Aorta (tissue), 5 donors: Measurements from ENCODE around the gene VAT1. TPM values are rescaled to one million over a fixed set of nuclear protein-coding genes. Genes with fewer than 3 reads are reported as not detected.

Experiments used
- ATAC-seq: fragments of 200-7000 bp; cut with Tn5 transposase; one replicate; pipeline ENCODE4 v1.9.1; 2022; ENCODE audit warnings: moderate library complexity; ENCODE audit not compliant: low FRiP score
- DNase-seq, 2 donors: peaks; one replicate each; pipeline ENCODE4 v3.0.0-alpha.2; 2020
- H3K27ac ChIP-seq, 2 donors: one replicate each; pipeline ENCODE4 v1.5.1; 2013; ENCODE audit warnings: low read length in 2 of 2, mild to moderate bottlenecking in 2 of 2, moderate library complexity in 2 of 2, control low read depth in 1 of 2, inconsistent platforms in 1 of 2, low read depth in 1 of 2
- H3K27me3 ChIP-seq, 2 donors: one replicate each; pipeline ENCODE4 v1.6.1; 2013; ENCODE audit warnings: control low read depth in 1 of 2, low read length in 1 of 2, mild to moderate bottlenecking in 1 of 2, moderate library complexity in 1 of 2; ENCODE audit not compliant: insufficient read depth in 2 of 2, control insufficient read depth in 1 of 2
- H3K36me3 ChIP-seq, 2 donors: one replicate each; pipeline ENCODE4 v1.6.1; 2013; ENCODE audit warnings: control low read depth in 1 of 2, low read length in 1 of 2, mild to moderate bottlenecking in 1 of 2; ENCODE audit not compliant: insufficient read depth in 2 of 2, control insufficient read depth in 1 of 2
- H3K4me1 ChIP-seq, 2 donors: one replicate each; pipeline ENCODE4 v1.6.1; 2013; ENCODE audit warnings: low read length in 2 of 2, control low read depth in 1 of 2, mild to moderate bottlenecking in 1 of 2, moderate library complexity in 1 of 2; ENCODE audit not compliant: insufficient read depth in 2 of 2, control insufficient read depth in 1 of 2
- H3K4me3 ChIP-seq, 2 donors: one replicate each; pipeline ENCODE4 v1.5.1; 2013; ENCODE audit warnings: low read length in 2 of 2, control low read depth in 1 of 2, mild to moderate bottlenecking in 1 of 2
- H3K9me3 ChIP-seq: one replicate; pipeline ENCODE4 v1.6.1; 2013; ENCODE audit warnings: mild to moderate bottlenecking, low read length; ENCODE audit not compliant: control insufficient read depth
- WGBS, 2 donors: extraction: QIAGEN DNeasy Blood & Tissue Kit; methylation state at CpG; one replicate each; pipeline ENCODE4 v1.1.7; 2013; 5-methylcytosine and 5-hydroxymethylcytosine counted together
- intact Hi-C, 2 donors: fragments of 100-400 bp; cut with DNase I; formaldehyde crosslinking; loops; one replicate each; pipeline versions ENCODE4 v1.14.2 to v1.15.0; 2022
- polyA plus RNA-seq, 2 donors: library from polyadenylated mRNA; stranded (reverse); fragments of 200-250 nt; gene quantifications; one replicate each; pipeline ENCODE4 v1.2.3, GENCODE V29; 2013
- total RNA-seq, 2 donors: library from RNA; stranded (reverse); fragmentation: NEBNext Ultra II Directional; extraction: Animal tissue kit (Norgen Biotek cat#: 25700); gene quantifications; one replicate each; pipeline ENCODE4 v1.2.1, GENCODE V29; 2021
- donor health status: healthy with polysubstance abuse.
- donor health status: Bipolar disorder and iron deficiency.
- donor health status: DM: no; HTN: no; CAD: no.
- donor health status: DM: no; HTN: no; CAD: no.
- donor health status: DM: yes; HTN: yes; CAD: no.

Gene VAT1
- total and polyA plus RNA-seq, 4 donors: 55.7 to 241 (median 115) TPM

DNA sequence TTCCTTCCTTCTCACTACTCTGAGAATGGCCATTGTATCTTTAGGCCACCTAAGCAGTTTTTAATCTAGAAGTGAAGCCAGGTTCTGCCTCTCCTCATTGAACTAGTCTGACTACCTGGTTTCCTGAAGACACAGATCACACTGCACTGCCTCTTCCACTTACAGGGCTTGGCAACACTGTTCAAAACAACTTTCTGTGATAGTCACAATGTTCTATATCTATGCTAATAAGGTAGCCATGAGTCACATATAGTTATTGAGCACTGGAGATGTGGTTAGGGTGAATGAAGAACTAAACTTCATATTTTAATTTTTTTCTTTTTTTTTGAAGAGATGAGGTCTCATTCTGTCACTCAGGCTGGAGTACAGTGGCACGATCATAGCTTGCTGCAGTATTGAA lies 29.8 kb upstream of the VAT1 start:
- WGBS, 2 donors: 87 to 95% methylated on average over 1 of the region's 1 CpG
- Histone ChIP-seq H3K4me3 (no peak overlapping the region), H3K27me3 (no peaks in the 10 kb centered on the region), H3K9me3 (no peaks in the 10 kb centered on the region), H3K27ac (no peak overlapping the region), H3K36me3 (no peaks in the 10 kb centered on the region), H3K4me1 (no peaks in the 10 kb centered on the region)
- ATAC-seq (no peak), DNase-seq (no peak)
- intact Hi-C loops: no loop called here

- Histone ChIP-seq H3K27ac (no peak overlapping the region), H3K27me3 (no peaks in the 10 kb centered on the region), H3K9me3 (no peaks in the 10 kb centered on the region), H3K4me3 (no peak overlapping the region), H3K4me1 (no peaks in the 10 kb centered on the region), H3K36me3 (no peaks in the 10 kb centered on the region)
- 88 to 94% methylated on average over 4 of the region's 4 CpGs for WGBS, 2 donors
- ATAC-seq (no peak), DNase-seq (no peak)
- intact Hi-C loops: no loop called here
Observed at GRCh38 chr17:43044024-43044423, 21.8 kb upstream of the VAT1 start.

DNA sequence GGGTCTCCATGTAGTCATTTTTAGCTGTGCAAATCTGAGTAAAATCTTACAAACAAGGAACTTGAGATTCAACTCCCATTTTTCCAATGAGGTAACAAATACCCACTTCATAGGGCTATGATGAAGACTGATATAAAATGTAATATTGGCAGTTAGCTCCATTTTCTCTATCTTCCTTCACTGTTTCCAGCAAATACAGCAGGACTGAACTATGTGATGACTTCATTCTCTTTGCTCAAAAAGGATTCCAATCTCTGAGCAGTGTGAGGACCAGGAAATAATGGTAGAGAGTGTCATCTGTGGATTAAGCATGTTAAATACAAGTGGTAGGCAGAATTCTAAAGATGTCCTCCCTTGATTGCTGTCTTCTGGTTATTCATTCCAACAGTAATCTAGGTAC lies 21.1 kb upstream of the VAT1 start:
- H3K4me3 ChIP-seq: no peak overlapping the region
- no peaks in the 10 kb centered on the region for H3K9me3 ChIP-seq
- H3K36me3 ChIP-seq: no peaks in the 10 kb centered on the region
- ATAC-seq (no peak), DNase-seq (no peak)
- H3K27me3 ChIP-seq: no peaks in the 10 kb centered on the region
- H3K27ac ChIP-seq: no peak overlapping the region
- H3K4me1 ChIP-seq: no peaks in the 10 kb centered on the region
- intact Hi-C loops: no loop called here

DNA sequence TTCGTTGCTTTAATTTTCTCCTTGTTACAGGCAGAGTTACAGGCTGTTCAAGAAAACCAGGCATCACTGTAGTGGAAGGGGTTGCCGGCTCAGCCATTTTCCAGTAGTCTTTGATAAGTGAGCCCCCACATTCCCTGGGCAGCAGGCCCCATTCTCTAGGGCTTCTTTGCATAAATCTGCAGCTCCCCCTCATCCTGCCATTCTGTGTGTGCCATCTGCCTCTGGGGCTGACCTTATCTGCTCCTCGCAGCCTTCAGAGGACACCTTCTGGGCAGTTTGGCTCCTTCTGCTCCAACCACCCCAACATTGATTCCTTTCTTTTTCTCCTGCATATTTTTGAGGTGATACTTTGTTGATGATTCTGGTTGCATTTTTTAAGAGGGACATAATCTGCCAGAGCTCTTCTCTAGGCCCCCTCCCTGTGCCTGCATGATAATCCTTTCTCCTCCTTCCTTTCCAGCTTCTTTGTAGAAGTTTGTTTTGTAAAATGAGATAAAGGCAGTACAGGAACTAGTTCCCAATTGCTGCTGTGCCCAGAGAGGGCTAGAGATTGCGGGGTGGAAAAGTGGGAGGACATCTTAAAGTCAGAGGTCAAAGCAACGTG lies 19.9 kb upstream of the VAT1 start:
- no peak overlapping the region for H3K27ac ChIP-seq
- DNase-seq (no peak), ATAC-seq (no peak)
- no peaks in the 10 kb centered on the region for H3K36me3 ChIP-seq
- no peaks in the 10 kb centered on the region for H3K27me3 ChIP-seq
- no peak overlapping the region for H3K4me3 ChIP-seq
- WGBS, 2 donors: 75 to 79% methylated on average over 5 of the region's 5 CpGs
- H3K4me1 ChIP-seq: no peaks in the 10 kb centered on the region
- intact Hi-C loops: no loop called here
- H3K9me3 ChIP-seq: no peaks in the 10 kb centered on the region

DNA sequence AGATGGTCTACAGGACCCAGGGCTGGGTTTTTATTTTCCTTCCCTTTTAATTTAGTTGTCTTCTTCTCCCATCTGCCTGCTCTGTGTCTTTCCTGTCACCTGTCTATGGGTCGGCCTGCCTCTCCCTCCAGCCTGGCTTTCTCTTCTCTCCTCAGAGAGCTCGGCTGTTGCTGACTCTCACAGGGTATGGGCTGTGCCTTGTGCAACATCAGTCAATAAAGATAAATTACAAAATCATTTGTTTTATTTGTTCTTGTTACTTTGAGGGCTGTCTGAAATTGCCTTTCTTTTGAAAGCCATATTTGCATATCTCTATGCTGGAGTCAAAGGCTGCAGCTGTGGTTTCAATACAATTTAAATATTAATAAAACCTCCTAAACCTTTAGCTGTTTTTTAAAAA lies 18.5 kb upstream of the VAT1 start:
- Histone ChIP-seq H3K9me3 (no peaks in the 10 kb centered on the region), H3K4me3 (no peak overlapping the region), H3K27me3 (no peaks in the 10 kb centered on the region), H3K27ac (no peak overlapping the region), H3K36me3 (no peaks in the 10 kb centered on the region), H3K4me1 (no peaks in the 10 kb centered on the region)
- WGBS, 2 donors: 80 to 94% methylated on average over 2 of the region's 2 CpGs
- no peak for DNase-seq
- intact Hi-C loops: no loop called here
- no peak for ATAC-seq

- H3K4me1 ChIP-seq: no peaks in the 10 kb centered on the region
- no peaks in the 10 kb centered on the region for H3K27me3 ChIP-seq
- no peaks in the 10 kb centered on the region for H3K9me3 ChIP-seq
- no peak overlapping the region for H3K4me3 ChIP-seq
- ATAC-seq (no peak), DNase-seq (no peak)
- WGBS, 2 donors: 64 to 67% methylated on average over 2 of the region's 2 CpGs
- intact Hi-C loops: no loop called here
- no peak overlapping the region for H3K27ac ChIP-seq
- no peaks in the 10 kb centered on the region for H3K36me3 ChIP-seq
Observed at GRCh38 chr17:43039646-43040045, 17.5 kb upstream of the VAT1 start.

- H3K27me3 ChIP-seq: no peaks in the 10 kb centered on the region
- no peaks in the 10 kb centered on the region for H3K36me3 ChIP-seq
- H3K9me3 ChIP-seq: no peaks in the 10 kb centered on the region
- DNase-seq (no peak), ATAC-seq (no peak)
- WGBS, 2 donors: 67 to 76% methylated on average over 3 of the region's 3 CpGs
- no peak overlapping the region for H3K27ac ChIP-seq
- no peaks in the 10 kb centered on the region for H3K4me1 ChIP-seq
- H3K4me3 ChIP-seq: no peak overlapping the region
- intact Hi-C loops: no loop called here
Observed at GRCh38 chr17:43034894-43035293, 12.7 kb upstream of the VAT1 start.

DNA sequence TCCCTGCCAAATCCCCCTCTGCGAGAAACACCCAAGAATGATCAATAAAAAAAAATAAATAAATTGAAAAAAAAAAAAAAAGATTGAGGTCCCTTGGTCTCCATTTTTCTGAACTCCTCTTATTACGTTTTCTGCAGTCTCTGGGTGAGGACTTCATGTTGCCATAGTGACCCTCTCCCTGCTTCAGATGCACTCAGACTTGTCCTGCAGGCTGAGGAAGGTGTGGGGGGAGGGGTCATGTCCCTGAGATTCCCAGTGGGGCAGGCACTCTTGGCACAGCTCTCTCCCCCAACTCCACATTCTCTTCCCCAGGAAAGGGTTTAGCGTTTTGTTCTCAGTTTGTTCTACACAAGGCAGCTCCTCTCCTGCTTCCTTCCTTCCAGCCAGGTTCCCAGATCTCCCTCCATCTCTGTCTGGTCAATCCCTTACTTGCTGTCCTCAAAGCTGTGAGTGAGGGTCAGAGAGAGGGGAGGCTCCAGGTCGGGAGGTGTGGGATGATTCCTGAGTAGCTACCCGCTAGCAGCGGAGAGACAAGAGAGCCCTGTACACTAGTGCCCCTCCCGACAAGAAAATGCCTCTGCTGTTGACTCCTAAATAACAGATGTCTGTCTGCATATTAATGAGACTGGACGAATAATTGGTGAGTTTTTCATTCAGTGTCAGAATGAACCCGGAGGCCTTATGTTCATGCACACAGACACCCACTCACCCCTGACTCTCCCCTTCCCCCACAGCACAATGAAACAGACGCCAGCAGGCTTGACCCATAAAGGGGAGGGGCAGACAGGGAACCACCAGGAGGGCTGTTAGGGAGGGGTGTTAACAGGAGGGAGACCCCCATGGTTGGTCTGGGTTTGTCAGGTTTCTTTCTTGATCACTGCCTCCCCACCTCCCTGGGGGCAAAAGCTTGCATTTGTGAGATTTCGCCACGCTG lies 12.0 kb upstream of the VAT1 start:
- H3K27me3 ChIP-seq: no peaks in the 10 kb centered on the region
- WGBS, 2 donors: 46 to 54% methylated on average over 12 of the region's 12 CpGs

DNA sequence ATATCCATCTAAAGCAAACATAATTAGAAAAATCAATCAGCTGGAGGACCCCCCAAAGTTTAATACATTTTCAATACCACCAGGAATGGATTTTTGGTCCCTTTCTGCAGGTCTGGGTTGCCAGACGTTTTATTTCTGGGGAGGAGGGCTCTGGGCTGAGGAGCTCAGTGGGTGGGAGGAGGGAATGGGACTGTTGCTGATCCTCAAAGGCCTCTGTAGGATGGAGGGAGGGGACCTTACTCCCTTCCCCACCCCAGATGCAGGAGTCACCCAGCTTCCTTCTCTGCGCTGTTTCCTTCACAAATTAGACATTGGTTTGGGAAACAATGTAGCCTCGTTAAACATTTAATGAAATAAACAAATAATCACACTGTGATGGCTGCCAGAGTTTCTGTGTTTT lies 9.5 kb upstream of the VAT1 start:
- H3K4me3 ChIP-seq: no peak overlapping the region
- no peak overlapping the region for H3K27ac ChIP-seq
- no peaks in the 10 kb centered on the region for H3K36me3 ChIP-seq
- H3K9me3 ChIP-seq: no peaks in the 10 kb centered on the region
- H3K4me1 ChIP-seq: no peaks in the 10 kb centered on the region
- ATAC-seq (no peak), DNase-seq (no peak)
- intact Hi-C loops: no loop called here
- no peaks in the 10 kb centered on the region for H3K27me3 ChIP-seq
- WGBS, 2 donors: 86 to 90% methylated on average over 3 of the region's 3 CpGs

More for the DNA sequence above, 12.0 kb upstream of the VAT1 start:
- Histone ChIP-seq H3K36me3 (no peaks in the 10 kb centered on the region), H3K4me3 (no peak overlapping the region), H3K4me1 (no peaks in the 10 kb centered on the region), H3K27ac (no peak overlapping the region), H3K9me3 (no peaks in the 10 kb centered on the region)
- ATAC-seq (no peak), DNase-seq (no peak)
- intact Hi-C loops: no loop called here
